Fibroblast of upper back skin (primary cell): ENCODE data around the gene DLEC1.
A peak's percentile ranks its signal among the peaks of the same experiment; 100 is the strongest.
"Not testable (repeated sequence)": the region's sequence is repeated elsewhere in the genome, so short reads cannot be mapped to it uniquely, and the experiment has no call there.

Experiments used
- DNase-seq: peaks from one replicate; pipeline ENCODE4 v3.0.0-alpha.2; 2013

Gene DLEC1

DNA sequence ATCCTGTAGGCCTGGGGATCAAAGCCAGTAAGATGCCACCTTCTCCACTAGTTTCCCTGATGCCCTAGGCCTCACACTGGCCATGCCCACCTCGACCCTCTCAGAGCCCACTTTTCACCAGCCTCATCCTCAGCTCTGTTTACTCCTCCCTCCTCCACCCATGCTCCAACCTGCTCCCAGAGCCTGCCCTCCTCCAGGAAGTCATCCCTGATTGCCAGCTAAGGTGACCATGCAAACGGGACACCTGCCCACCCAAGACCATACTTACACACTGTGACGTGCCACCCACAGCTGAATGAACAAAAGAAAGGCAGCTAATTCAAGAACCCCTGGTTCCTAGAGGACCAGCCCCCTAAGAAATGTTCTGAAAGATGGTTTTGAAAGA, 18.7 kb upstream of the DLEC1 start:
- DNase-seq: no peak

- no peak for DNase-seq
Observed at GRCh38 chr3:38021196-38021595, 17.8 kb upstream of the DLEC1 start.

DNA sequence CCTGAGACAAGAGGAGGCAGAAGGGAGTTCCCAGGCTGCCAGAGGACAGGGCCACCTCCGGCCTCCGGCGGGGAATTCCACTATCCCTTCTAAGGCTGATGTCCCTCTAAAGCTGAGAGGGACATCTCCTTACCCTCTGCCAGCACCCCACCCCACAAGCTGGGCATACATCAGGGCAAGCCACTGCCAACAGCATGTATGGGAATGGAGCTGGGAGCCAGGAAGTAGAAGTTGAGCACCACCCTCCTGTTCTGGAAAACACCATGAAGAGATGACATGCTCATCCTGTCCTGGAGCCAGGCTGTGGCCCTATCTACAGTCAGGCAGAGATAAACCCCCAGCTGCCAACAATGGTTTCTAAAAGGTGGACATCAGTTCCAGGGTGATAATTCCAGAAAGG, 16.7 kb upstream of the DLEC1 start:
- no peak for DNase-seq

DNA sequence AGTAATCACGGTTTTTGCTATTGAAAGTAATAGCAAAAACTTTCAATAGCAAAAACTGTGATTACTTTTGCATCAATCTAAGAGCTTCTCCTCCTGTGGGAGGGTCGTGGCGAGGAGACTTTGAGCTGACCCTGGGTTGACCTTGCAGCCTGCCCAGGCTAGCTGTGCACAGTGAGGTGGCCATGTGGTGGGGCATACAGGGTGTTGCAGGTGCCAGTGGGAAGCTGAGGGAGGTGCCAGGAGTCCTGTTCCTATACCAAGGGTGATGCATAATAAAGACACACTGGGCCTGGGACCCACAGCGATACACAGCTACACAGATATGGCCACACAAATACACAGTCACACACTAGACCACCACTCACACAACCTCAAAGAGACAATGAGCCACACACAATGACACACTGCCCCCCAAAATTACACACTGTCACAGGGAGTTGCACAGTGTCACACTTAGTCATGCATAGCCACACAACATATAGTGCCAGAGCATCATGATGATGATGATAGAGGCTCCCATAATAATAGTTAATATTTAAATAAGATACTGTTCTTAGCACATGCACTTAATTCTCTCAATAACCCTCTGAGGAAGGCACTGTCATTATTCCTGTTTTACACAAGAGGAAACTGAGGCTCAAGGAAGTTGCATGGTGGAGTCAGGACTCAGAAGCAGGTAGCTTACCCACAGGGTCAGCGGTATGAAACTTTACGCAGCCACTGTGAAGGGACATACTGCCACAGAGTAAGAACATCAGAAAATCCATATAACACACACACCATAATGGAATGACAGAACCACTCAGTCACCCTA, 15.9 kb upstream of the DLEC1 start:
- DNase-seq: no peak

GRCh38 chr3:38026856-38027255, 12.2 kb upstream of the DLEC1 start:
- no peak for DNase-seq

- no peak for DNase-seq
Observed at GRCh38 chr3:38027466-38028465, 11.2 kb upstream of the DLEC1 start.

GRCh38 chr3:38028621-38029361, 10.2 kb upstream of the DLEC1 start:
- no peak for DNase-seq

GRCh38 chr3:38029400-38030125, 9.4 kb upstream of the DLEC1 start, which contains the start of gene PLCD1:
TSS of gene PLCD1 (minus strand) at chr3:38029642. CDS start at chr3:38029539, 103 bp downstream.
- peak; percentile 57 for DNase-seq

GRCh38 chr3:38030126-38031021, 8.6 kb upstream of the DLEC1 start:
- DNase-seq: no peak

- no peak for DNase-seq
Observed at GRCh38 chr3:38031022-38031994, 7.7 kb upstream of the DLEC1 start.

DNA sequence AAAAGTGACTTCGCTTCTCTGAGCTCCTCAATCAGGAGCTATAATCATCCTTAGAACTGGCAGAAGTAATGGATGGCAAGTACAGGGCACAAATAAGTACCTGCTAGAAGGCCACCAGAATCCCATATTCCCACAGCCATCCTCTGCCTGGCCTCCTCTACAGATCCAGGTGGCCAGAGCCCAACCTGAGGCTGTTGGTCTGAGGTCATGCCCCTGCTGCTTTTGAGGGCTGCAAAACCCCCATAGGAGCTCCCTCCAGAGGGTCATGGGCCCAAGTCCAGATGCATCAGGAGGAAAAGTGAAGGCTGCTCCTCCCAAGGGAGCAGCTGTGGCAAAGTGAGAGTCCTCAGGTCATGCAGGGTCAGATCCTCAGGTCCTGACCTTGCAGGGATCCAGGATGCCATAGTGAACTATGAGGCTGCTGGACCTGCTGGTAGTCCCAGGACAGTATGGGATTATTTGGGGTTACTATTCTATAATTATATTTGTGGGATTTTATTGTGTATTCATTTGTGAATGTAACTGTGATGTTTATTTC, 6.6 kb upstream of the DLEC1 start:
- no peak for DNase-seq

- DNase-seq: not testable (repeated sequence)
Observed at GRCh38 chr3:38033586-38033985, 5.4 kb upstream of the DLEC1 start.

DNA sequence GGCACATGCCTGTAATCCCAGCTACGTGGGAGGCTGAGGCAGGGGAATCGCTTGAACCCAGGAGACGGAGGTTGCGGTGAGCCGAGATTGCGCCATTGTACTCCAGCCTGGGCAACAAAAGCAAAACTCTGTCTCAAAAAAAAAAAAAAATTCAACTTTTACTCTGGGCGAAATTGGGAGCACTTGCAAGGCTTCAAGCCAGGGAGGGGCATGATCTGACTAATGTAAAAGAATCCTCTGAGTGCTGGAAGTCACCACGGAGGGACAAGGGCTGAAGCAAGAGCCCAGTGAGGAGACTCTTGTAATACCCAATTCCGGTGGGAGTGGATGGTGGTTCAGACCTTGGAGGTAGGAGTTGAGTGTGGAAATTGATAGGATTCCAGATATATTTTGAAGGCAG, 4.7 kb upstream of the DLEC1 start:
- not testable (repeated sequence) for DNase-seq

- no peak for DNase-seq
Observed at GRCh38 chr3:38036286-38036685, 2.7 kb upstream of the DLEC1 start.

GRCh38 chr3:38036906-38037305, 2.1 kb upstream of the DLEC1 start:
- no peak for DNase-seq

DNA sequence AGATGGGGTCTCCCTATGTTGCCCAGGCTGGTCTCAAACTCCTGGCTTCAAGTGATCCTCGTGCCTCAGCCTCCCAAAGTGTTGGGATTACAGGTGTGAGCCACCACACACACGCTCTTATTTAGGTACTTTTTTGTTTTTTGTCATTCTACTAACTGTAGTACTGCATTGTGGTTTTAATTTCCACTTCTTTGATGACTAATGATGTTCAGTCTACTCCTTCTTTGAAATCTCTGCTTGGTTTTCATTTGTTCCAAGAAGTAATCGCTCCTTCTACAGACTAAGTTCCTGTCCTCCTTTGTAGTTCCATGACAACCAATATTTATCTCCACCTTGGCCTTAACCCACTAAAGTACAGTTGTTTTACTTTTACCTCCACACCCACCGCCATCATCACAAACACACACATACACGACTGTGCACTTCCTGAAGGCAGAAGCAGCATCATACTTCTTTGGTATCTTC, 529 bp upstream of the DLEC1 start:
- no peak for DNase-seq

DNA sequence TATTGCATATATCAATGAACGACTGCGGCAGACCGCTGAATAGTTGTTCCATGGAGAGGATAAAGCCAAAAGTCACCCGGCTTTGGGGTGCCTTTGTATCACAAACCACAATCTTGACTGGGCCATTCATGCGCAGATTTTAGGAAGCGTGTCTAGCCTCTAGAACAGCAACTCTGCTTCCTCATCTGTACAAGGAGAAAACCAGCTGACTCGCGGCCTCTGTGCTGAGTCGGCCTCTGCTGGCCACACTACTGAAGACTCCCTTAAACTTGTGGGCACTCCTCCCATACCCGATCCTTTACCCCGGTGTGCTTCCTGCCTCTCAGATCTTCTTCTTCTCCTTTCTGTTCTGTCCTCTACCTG, 872 bp downstream of the DLEC1 start:
- peak; percentile 18 for DNase-seq

DNA sequence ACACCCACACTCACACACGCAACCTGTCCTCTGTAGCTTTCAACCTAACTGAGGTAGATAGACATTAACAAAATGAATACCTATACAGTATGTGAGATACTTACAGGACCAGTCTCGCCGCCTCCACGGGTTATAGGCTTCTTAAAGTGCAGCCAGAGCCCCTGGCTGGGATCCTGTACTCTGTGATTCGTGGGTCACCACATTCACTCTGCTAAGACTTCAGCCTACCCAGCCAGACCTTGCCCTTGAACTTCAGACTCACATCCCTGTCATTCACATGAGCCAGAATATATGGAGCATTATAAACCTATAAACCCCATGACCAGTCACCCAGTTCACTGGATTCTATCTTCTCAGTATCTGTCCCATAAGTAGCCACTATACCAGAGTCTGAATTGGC, 1.4 kb downstream of the DLEC1 start:
- no peak for DNase-seq

DNA sequence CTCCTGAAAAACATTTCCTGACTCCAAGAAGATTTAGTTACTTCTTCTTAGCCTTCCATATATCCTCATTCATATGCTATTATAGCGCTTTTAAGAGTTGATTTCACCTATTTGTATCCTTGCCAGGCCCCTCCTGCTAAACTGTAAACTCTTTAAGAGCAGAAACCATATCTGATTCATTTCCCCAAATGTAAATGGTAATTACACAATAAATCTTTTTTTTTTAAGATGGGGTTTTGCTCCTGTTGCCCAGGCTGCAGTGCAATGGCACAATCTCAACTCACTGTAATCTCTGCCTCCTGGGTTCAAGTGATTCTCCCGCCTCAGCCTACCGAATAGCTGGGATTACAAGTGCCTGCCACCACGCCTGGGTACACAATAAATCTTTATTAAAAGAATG, 4.5 kb downstream of the DLEC1 start:
- no peak for DNase-seq

DNA sequence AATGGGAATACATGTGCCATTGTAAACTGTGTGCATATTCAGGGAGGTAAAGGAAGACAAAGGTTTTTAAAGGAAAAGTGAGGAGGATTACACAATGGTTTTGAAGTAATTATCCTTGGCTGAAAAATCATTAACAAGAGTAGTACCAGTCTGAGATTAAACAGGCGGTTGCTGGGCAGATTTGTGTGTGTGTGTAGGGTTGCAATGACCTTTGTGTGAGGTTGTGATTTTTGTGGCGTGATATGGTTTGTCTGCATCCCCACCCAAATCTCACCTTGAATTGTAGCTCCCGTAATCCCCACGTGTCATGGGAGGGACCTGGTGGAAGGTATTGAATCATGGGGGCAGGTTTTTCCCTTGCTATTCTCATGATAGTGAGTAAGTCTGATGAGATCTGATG, 7.0 kb downstream of the DLEC1 start:
- no peak for DNase-seq
